Duodenal mucosa (tissue), 2 donors: Measurements from ENCODE around the gene COL11A2.

Experiments used
- H3K27ac ChIP-seq: one replicate; pipeline ENCODE4 v1.7.0; 2013; ENCODE audit warnings: low read depth, low read length
- H3K27me3 ChIP-seq, 2 donors: one replicate each; pipeline ENCODE4 v1.7.0; 2013; ENCODE audit warnings: low read length in 2 of 2, control low read depth in 1 of 2; ENCODE audit not compliant: insufficient read depth in 2 of 2, control insufficient read depth in 1 of 2
- H3K36me3 ChIP-seq, 2 donors: one replicate each; pipeline ENCODE4 v1.7.0; 2013; ENCODE audit warnings: low read length in 2 of 2, control low read depth in 1 of 2; ENCODE audit not compliant: insufficient read depth in 2 of 2, control insufficient read depth in 1 of 2
- H3K4me1 ChIP-seq, 2 donors: one replicate each; pipeline ENCODE4 v1.7.0; 2013; ENCODE audit warnings: low read length in 2 of 2, control low read depth in 1 of 2; ENCODE audit not compliant: insufficient read depth in 2 of 2, control insufficient read depth in 1 of 2
- H3K4me3 ChIP-seq, 2 donors: one replicate each; pipeline ENCODE4 v1.7.0; 2013; ENCODE audit warnings: low read length in 2 of 2, low read depth in 1 of 2
- H3K9ac ChIP-seq, 2 donors: one replicate each; pipeline ENCODE4 v1.7.0; 2013; ENCODE audit warnings: low read length in 2 of 2, low read depth in 1 of 2
- H3K9me3 ChIP-seq, 2 donors: one replicate each; pipeline ENCODE4 v1.7.0; 2013; ENCODE audit warnings: low read length in 2 of 2, control low read depth in 1 of 2; ENCODE audit not compliant: control insufficient read depth in 1 of 2

The COL11A2 gene

GRCh38 chr6:33206864-33207551 lies 14.7 kb upstream of the COL11A2 start:
- peaks cover 21 to 30% of the 10 kb centered on the region in 2 donors for H3K36me3 ChIP-seq
- peak overlapping the region; percentile 92 to 96 for H3K9ac ChIP-seq
- H3K4me3 ChIP-seq = peak overlapping the region; percentile 77 to 88
- no peak overlapping the region for H3K27ac ChIP-seq
- peaks cover 35 to 37% of the 10 kb centered on the region in 2 donors for H3K4me1 ChIP-seq
- no peaks in the 10 kb centered on the region for H3K9me3 ChIP-seq
- no peaks in the 10 kb centered on the region for H3K27me3 ChIP-seq

GRCh38 chr6:33206027-33206863 lies 14.0 kb upstream of the COL11A2 start:
- Histone ChIP-seq H3K27me3 (no peaks in the 10 kb centered on the region), H3K4me3 (no peak overlapping the region), H3K9ac (no peak overlapping the region), H3K36me3 (peaks cover 24 to 34% of the 10 kb centered on the region in 2 donors), H3K4me1 (peaks cover 43 to 45% of the 10 kb centered on the region in 2 donors), H3K9me3 (no peaks in the 10 kb centered on the region), H3K27ac (no peak overlapping the region)

- H3K4me1 ChIP-seq = peaks cover 44 to 46% of the 10 kb centered on the region in 2 donors
- no peaks in the 10 kb centered on the region for H3K9me3 ChIP-seq
- peak overlapping the region; percentile 88 to 90 for H3K4me3 ChIP-seq
- no peaks in the 10 kb centered on the region for H3K27me3 ChIP-seq
- no peak overlapping the region for H3K27ac ChIP-seq
- peak overlapping the region; percentile 63 to 76 for H3K9ac ChIP-seq
- H3K36me3 ChIP-seq = peaks cover 19 to 33% of the 10 kb centered on the region in 2 donors
These were observed 13.1 kb upstream of the COL11A2 start for GRCh38 chr6:33205191-33206026.

GRCh38 chr6:33204415-33205190 lies 12.3 kb upstream of the COL11A2 start, which contains the start of gene HSD17B8:
Gene HSD17B8 (plus strand): TSS chr6:33204655. CDS start chr6:33204669, 14 bp downstream.
- peak within 1 kb of the TSS; percentile 88 to 90 for H3K4me3 ChIP-seq
- H3K9ac ChIP-seq = peak within 1 kb of the TSS; percentile 63 to 76
- no peaks in the 10 kb centered on the region for H3K27me3 ChIP-seq
- H3K4me1 ChIP-seq = peaks cover 45 to 48% of the 10 kb centered on the region in 2 donors
- peak within 1 kb of the TSS; percentile 30 for H3K27ac ChIP-seq
- no peaks in the 10 kb centered on the region for H3K9me3 ChIP-seq
- H3K36me3 ChIP-seq = peaks cover 19 to 25% of the 10 kb centered on the region in 2 donors

- Histone ChIP-seq H3K27me3 (no peaks in the 10 kb centered on the region), H3K27ac (no peak overlapping the region), H3K9me3 (no peaks in the 10 kb centered on the region), H3K36me3 (peaks cover 19 to 23% of the 10 kb centered on the region in 2 donors), H3K9ac (peak overlapping the region in 1 of 2 donors; percentile 76), H3K4me1 (peaks cover 50 to 52% of the 10 kb centered on the region in 2 donors), H3K4me3 (peak overlapping the region; percentile 88 to 90)
These were observed 11.8 kb upstream of the COL11A2 start for GRCh38 chr6:33204165-33204414.

- Histone ChIP-seq H3K9me3 (no peaks in the 10 kb centered on the region), H3K27ac (no peak overlapping the region), H3K9ac (no peak overlapping the region), H3K36me3 (peaks cover 19 to 23% of the 10 kb centered on the region in 2 donors), H3K4me1 (peaks cover 48 to 53% of the 10 kb centered on the region in 2 donors), H3K27me3 (no peaks in the 10 kb centered on the region), H3K4me3 (peak overlapping the region; percentile 88 to 90)
These were observed 11.3 kb upstream of the COL11A2 start for GRCh38 chr6:33203443-33204164.

- Histone ChIP-seq H3K4me3 (peak overlapping the region in 1 of 2 donors; percentile 98), H3K9ac (peak overlapping the region in 1 of 2 donors; percentile 98), H3K9me3 (no peaks in the 10 kb centered on the region), H3K27me3 (no peaks in the 10 kb centered on the region), H3K27ac (no peak overlapping the region), H3K4me1 (peaks cover 56 to 60% of the 10 kb centered on the region in 2 donors), H3K36me3 (peaks cover 19 to 23% of the 10 kb centered on the region in 2 donors)
These were observed 10.5 kb upstream of the COL11A2 start for GRCh38 chr6:33202799-33203198.

GRCh38 chr6:33201935-33202334 lies 9.7 kb upstream of the COL11A2 start:
- no peaks in the 10 kb centered on the region for H3K27me3 ChIP-seq
- H3K27ac ChIP-seq = no peak overlapping the region
- peaks cover 23% of the 10 kb centered on the region in 2 donors for H3K36me3 ChIP-seq
- H3K4me1 ChIP-seq = peaks cover 57 to 59% of the 10 kb centered on the region in 2 donors
- H3K9ac ChIP-seq = peak overlapping the region; percentile 94 to 98
- no peaks in the 10 kb centered on the region for H3K9me3 ChIP-seq
- peak overlapping the region; percentile 93 to 98 for H3K4me3 ChIP-seq

- H3K4me1 ChIP-seq = peaks cover 57 to 59% of the 10 kb centered on the region in 2 donors
- peak overlapping the region; percentile 93 to 98 for H3K4me3 ChIP-seq
- peak overlapping the region; percentile 98 for H3K27ac ChIP-seq
- H3K9me3 ChIP-seq = no peaks in the 10 kb centered on the region
- H3K36me3 ChIP-seq = peaks cover 27 to 30% of the 10 kb centered on the region in 2 donors
- H3K27me3 ChIP-seq = no peaks in the 10 kb centered on the region
- H3K9ac ChIP-seq = peak overlapping the region; percentile 94 to 98
These were observed 8.9 kb upstream of the COL11A2 start for GRCh38 chr6:33201147-33201545.
